ENCODE measurements around the gene LGALS1.

The LGALS1 gene

GRCh38 chr22:37674951-37675929 is at the start of gene LGALS1:
LGALS1 (plus strand) TSS chr22:37675636; CDS start chr22:37675703, 67 bp downstream.
- DNase-seq = peak; percentile 20

- DNase-seq = no peak
These were observed 49.7 kb upstream of the LGALS1 start for GRCh38 chr22:37625737-37626136.

GRCh38 chr22:37626144-37626543 is 49.3 kb upstream of the LGALS1 start:
- DNase-seq = no peak

GRCh38 chr22:37626556-37627075 is 48.8 kb upstream of the LGALS1 start:
- DNase-seq = no peak

- DNase-seq = no peak
These were observed 48.3 kb upstream of the LGALS1 start for GRCh38 chr22:37627121-37627520.

- DNase-seq = no peak
These were observed 47.9 kb upstream of the LGALS1 start for GRCh38 chr22:37627545-37627944.

GRCh38 chr22:37628830-37629229 is 46.6 kb upstream of the LGALS1 start:
- no peak for DNase-seq

DNA sequence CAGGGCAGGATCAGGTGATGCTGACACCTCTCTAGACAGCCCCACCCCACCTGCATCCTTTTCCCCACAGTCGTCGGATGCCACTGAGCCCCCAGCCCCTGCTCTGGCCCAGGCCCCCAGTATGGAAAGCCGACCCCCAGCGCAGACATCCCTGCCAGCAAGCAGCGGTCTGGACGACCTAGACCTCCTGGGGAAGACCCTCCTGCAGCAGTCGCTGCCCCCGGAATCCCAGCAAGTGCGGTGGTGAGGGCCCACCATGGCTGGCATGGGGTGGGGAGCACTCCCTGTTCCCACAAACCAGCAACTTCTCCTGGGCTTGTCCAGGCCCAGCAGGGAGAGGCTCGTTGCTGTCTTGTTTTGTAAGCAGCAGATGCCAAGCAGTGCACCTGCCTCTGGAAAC is 45.5 kb upstream of the LGALS1 start:
- DNase-seq = no peak

GRCh38 chr22:37630839-37631435 is 44.5 kb upstream of the LGALS1 start:
- DNase-seq = no peak

DNA sequence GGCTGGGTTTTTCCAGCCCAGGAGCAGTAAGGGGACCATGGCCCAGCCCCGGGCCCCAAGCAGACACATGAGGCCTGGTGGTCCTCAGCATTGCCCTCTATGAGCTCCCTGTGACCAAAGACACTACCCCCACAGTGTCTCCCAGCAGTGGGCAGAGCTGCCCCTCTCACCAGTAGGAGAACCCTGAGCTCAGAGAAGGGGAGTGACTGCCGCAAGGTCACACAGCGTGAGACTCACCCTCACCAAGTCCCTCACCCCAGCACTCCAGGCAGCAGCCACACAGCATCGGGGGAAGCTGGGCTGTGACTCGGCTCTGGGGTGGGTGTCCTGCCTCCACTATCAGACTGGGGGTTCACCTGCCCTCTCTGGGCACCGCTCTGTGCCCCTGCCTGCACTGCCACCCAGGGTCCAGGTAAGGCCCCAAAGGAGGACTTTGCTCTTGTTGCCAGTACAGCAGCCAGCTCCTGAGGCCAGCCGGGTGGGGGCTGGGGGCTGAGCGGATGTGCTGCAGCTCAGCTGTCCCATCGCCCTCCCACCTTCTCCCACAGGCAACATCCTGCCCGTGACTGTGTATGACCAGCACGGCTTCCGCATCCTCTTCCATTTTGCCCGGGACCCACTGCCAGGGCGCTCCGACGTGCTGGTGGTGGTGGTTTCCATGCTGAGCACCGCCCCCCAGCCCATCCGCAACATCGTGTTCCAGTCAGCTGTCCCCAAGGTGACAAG is 43.8 kb upstream of the LGALS1 start:
- DNase-seq = no peak

DNA sequence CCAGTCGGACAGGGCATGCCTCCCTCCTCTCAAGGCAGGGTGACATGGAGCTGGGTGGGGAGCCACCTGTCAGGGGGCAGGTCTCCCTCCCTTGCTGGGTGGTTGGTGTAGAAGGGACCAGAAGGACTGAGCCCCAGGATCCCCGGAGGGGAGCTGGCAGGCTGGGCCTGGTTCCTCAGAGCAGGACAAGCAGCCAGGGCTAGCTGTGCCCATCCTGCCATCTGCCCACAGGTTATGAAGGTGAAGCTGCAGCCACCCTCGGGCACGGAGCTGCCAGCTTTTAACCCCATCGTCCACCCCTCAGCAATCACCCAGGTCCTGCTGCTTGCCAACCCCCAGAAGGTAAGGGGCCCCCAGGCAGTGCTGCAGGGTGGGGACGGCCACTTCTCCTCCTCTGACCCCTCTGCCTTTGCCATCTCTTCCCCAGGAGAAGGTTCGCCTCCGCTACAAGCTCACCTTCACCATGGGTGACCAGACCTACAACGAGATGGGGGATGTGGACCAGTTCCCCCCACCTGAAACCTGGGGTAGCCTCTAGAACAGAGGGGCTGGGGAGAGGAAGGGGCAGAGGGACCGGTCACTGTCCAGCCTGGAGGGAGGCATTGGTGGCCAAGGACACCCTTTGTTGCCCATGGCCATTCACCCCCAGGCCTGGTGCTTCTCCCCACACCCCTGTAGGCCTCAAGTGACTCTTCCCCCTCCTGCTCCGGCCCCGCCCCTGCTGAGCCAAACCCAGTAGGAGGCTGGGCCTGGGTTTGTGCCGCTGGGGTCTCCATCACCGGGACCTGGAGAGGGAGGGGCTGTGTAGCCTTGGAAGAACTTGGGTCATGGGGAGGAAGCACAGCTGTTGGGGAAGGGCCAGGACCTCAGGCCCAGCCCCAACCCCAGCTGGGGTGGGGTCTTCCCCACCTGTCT is 43.0 kb upstream of the LGALS1 start:
- DNase-seq = no peak

DNA sequence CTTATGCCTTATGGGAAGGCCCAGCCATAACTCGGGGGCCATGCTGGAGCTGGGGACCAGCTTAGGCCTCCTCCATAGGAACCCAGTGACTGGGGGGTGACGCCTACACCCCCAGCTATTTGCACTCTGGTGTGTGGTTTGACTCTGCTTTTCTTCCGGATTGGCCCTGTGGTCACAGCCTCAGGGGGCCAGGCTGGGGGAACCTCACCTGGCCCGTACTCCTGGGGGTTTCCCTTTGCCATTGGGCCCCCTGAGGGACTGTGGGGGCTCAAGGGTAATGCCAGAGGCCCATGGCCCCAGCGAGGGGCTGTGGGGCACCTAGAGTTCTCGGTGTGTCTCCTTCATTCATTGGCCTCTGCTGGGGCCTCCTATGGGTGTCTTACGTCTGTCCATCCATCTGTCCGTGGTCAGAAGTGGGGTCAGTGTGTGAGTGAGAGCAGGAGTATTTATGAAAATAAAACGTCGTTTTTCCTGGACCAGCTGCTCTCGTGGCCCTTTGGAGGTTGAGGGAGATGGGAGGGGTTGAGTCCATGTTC is 42.3 kb upstream of the LGALS1 start:
- no peak for DNase-seq

DNA sequence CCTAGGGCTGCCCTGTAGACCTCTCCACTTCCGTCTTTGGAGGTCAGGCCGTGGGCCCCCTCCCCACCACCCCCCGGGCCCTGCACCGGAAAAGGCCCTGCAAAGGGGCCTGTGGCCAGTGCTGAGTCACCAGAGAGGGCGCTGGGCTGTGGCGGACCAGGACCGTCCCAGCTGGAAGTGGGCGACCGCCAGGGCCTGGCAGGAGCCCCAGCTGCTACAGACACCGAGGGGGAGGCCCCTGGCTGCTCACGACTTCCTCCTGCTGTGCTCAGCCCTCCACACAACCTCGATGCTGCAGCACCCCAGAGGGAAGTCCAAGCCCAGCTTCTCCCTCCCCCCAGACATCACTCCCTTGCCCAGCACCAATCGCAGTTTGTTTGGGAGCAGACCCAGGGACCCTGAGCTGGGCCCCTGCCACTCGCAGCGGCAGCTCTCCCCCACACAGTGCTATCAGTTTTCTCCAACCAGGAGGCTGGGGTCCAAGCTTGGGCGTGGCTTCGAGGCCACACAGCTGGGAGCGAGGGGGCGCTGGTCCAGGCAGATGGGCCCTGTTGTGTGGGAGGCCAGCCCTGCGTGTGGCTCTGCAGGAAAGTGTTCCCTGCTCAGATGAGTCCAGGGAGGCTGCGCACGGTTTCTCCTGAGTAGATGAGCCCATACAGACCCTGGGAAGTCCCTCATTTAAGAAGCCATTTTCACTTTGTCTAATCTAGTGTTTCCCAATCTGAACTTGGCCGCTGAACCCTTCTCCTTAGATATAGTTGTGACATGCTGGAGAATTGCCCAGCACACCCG is 41.6 kb upstream of the LGALS1 start:
- no peak for DNase-seq

DNA sequence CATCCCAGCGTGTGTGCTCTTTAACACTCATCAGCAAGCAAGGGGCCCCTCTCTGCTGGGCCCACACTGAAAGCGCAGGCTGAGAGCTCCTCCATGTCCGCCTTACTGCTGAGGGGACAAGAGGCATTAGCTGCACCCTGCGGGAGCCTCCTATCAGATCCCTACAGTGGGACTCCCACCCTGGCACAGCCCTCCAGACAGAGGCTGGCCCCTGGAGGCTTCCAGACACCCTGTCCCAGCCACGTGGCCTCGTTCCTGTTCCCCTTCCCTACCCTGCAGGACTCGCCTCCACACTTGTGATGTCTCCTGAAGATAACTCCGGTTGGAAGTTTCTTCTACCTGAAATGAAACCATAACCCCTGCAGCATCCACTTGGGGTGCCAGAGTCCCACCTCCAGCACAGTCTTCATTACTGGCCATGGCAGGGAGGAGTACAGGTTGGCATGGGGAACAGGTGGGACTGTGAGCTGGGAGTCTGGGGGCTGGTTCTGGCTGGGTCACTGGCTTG is 41.0 kb upstream of the LGALS1 start:
- DNase-seq = no peak

GRCh38 chr22:37635157-37635556 is 40.3 kb upstream of the LGALS1 start:
- DNase-seq = no peak

DNA sequence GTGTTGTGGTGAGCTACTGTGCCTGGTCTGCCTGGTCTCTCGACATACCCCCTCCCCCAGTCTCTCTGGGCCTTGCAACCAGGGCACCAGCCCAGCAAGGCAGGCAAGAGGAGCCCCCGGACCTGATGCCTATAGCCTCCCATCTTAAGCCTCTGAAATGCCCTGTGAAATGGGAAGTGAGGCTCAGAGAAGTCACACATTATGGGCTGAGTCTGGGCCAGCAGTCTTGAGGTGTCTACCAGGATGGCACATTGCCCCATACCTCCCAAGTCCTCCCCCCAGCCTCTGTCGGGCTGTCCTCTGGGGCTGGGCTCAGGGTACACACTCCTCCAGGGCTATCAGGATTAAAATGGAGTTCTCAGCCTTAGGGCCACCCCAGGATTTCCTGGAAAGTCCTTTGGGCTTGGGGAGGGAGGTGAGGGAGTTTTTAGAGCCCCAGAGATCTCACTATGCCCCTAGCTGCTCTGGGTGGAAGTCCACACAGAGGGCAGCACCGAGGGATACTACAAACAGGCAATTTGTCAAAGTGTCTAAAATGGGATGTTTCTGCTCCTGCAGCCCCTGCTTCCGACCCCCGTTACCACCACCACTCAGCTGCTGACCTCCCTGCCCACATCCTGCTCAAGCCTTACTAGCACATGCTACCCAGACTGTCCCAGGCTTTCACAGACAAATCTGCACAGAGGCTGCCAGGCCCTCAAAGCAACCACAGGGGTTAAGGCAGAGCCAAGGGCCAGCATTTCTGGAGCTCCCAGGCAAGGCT is 39.1 kb upstream of the LGALS1 start:
- no peak for DNase-seq

DNA sequence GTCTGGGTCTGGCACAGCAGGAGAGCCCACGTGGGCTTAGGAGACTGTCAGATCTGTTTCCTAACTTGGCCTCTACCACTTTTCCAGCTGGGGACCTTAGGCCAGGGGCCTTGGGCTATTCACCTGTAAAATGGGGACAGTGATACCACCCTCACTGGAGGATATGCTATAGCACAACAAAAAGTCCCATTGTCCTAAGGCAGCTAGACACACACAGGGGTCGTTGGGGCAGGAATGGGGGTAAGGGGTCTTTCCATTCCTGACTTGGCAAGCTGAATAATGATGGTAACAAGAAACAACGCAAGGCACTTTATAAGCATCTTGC is 38.5 kb upstream of the LGALS1 start:
- DNase-seq = no peak

GRCh38 chr22:37638391-37639069 is 36.9 kb upstream of the LGALS1 start:
- DNase-seq = no peak

DNA sequence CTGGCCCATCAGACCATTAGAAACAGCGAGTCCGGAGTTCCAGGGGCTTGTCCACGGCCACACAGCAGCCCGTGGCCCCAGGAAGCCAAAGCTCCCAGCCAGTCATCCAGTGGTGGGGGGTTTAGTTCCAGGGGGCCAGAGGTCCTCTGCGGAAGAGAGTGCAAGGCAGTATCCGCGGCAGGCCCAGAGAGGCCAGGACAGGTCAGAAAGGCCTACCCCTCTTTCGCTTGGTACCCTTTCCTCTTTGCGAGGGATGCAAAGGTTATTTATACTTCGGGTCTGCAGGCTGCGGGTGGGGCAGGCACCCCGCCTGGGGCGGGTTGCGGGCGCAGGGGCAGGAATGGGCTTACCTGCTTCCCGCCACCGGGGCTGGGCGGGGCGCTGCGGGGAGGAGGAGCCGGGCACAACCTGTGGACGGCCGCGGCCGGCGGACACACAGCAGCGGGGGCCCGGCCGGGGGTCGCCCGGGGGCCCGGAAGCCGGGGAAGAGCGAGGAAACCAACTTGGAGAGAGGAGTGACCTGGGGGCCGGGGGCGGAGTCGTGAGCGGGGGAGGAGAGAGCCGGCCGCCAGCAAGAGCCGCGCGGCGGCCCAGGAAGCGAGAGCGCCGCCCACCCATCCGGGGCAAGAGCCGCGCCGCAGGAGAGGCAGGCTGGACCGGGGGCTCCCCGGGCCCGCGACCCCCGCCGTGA is 36.2 kb upstream of the LGALS1 start, which contains the start of gene SH3BP1:
TSS of gene SH3BP1 (plus strand) at position 600 of the 691 bp plus-strand sequence. CDS start 119 bp downstream, outside the sequence.
- DNase-seq = peak; percentile 20

Data from NCI-H1436 (cell line).